Activated CD8-positive, alpha-beta T cell treated with anti-CD3 and anti-CD28 coated beads for 36 hours (primary cell): Measurements from ENCODE around the gene TMTC3. TPM values are rescaled to one million over a fixed set of nuclear protein-coding genes. Genes with fewer than 3 reads are reported as not detected.

ENCODE experiments used
- ATAC-seq: fragments of 200-7000 bp; cut with Tn5 transposase; one replicate; pipeline ENCODE4 v1.10.0; 2021; ENCODE audit warnings: mild to moderate bottlenecking, moderate library complexity
- CTCF ChIA-PET: fragments of 350-600 bp; sonication (Branson Sonifier 250); formaldehyde crosslinking; loops from one replicate; lab custom pipeline; 2021; ENCODE audit warnings: antibody characterized with exemption; lab: Charles Lee
- POLR2A ChIA-PET: fragments of 350-600 bp; sonication (Branson Sonifier 250); formaldehyde crosslinking; loops from one replicate; lab custom pipeline; 2021; ENCODE audit warnings: antibody characterized with exemption; lab: Charles Lee
- DNase-seq: peaks from one replicate; pipeline ENCODE4 v3.0.0-alpha.2; 2020
- H3K27ac Mint-ChIP-seq: one replicate; pipeline ENCODE4 v1.8.0; 2021; ENCODE audit warnings: mild to moderate bottlenecking, mixed read lengths
- H3K27me3 Mint-ChIP-seq: one replicate; pipeline ENCODE4 v1.8.0; 2021; ENCODE audit warnings: mixed read lengths
- H3K36me3 Mint-ChIP-seq: one replicate; pipeline ENCODE4 v1.8.0; 2021; ENCODE audit warnings: low read depth, mixed read lengths
- H3K4me1 Mint-ChIP-seq: one replicate; pipeline ENCODE4 v1.8.0; 2021; ENCODE audit warnings: low read depth, mixed read lengths
- H3K4me3 Mint-ChIP-seq: one replicate; pipeline ENCODE4 v1.8.0; 2021; ENCODE audit warnings: mild to moderate bottlenecking, moderate library complexity, mixed read lengths
- H3K9me3 Mint-ChIP-seq: one replicate; pipeline ENCODE4 v1.8.0; 2021; ENCODE audit warnings: mixed read lengths
- CTCF ChIP-seq: fragments of 200-600 bp; IDR thresholded peaks from one replicate; pipeline ENCODE4 v1.8.0; 2022; ENCODE audit warnings: antibody characterized with exemption, mild to moderate bottlenecking
- intact Hi-C: fragments of 100-400 bp; cut with micrococcal nuclease; formaldehyde crosslinking; loops from one replicate; pipeline ENCODE4 v1.10.0; 2022
- total RNA-seq, 2 experiments: library from RNA; stranded (reverse); gene quantifications; one replicate each; pipeline ENCODE4 v1.2.3, GENCODE V29; 2021

The TMTC3 gene
- total RNA-seq, 2 experiments from 2014 or later = 4.7 to 5.0 TPM

GRCh38 chr12:88141425-88141773, 708 bp upstream of the TMTC3 start:
- Mint-ChIP-seq H3K4me3 (peak overlapping the region; percentile 97), H3K27me3 (no peaks in the 10 kb centered on the region), H3K4me1 (peaks cover 36% of the 10 kb centered on the region), H3K36me3 (peaks cover 20% of the 10 kb centered on the region), H3K27ac (peak overlapping the region; percentile 95), H3K9me3 (no peaks in the 10 kb centered on the region)
- ChIA-PET CTCF (interaction anchor here (1.0 to 1.2 kb wide), 2 partner anchors 10 to 876 kb away, joined by 3 read pairs; no protein-coding TSS in a partner anchor), POLR2A (interaction anchor here (0.6 to 1.3 kb wide), 3 partner anchors 18 to 106 kb away, joined by 3 to 4 read pairs (median 3); a partner anchor contains a TSS)
- DNase-seq = no peak
- no peak for ATAC-seq
- no peak for TF ChIP-seq CTCF
- intact Hi-C loops = no loop called here

- Mint-ChIP-seq H3K36me3 (peaks cover 15% of the 10 kb centered on the region), H3K27ac (peak overlapping the region; percentile 95), H3K27me3 (no peaks in the 10 kb centered on the region), H3K4me1 (peaks cover 33% of the 10 kb centered on the region), H3K9me3 (no peaks in the 10 kb centered on the region), H3K4me3 (peak overlapping the region; percentile 97)
- POLR2A ChIA-PET = interaction anchor here (0.6 to 1.3 kb wide), 3 partner anchors 16 to 107 kb away, joined by 3 to 4 read pairs (median 4); a partner anchor contains a TSS
- intact Hi-C loops = loop anchor here (2.0 kb wide), 1 partner anchor 108 kb away; a partner anchor contains a TSS
- CTCF ChIA-PET = interaction anchor here (0.9 to 1.2 kb wide), 2 partner anchors 11 to 12 kb away, joined by 3 read pairs; no protein-coding TSS in a partner anchor
- no peak for ATAC-seq
- TF ChIP-seq CTCF = no peak
- DNase-seq = peak; percentile 55
These were observed 494 bp downstream of the TMTC3 start for GRCh38 chr12:88142610-88142991.

- intact Hi-C loops = no loop called here
- no peak for DNase-seq
- TF ChIP-seq CTCF = no peak
- POLR2A ChIA-PET = interaction anchor here (0.6 kb wide), 1 partner anchor 1074 kb away, joined by 3 read pairs; no protein-coding TSS in a partner anchor
- ATAC-seq = no peak
- H3K27ac Mint-ChIP-seq = no peak overlapping the region
- peaks cover 33% of the 10 kb centered on the region for H3K4me1 Mint-ChIP-seq
- peaks cover 6% of the 10 kb centered on the region for H3K36me3 Mint-ChIP-seq
- H3K27me3 Mint-ChIP-seq = no peaks in the 10 kb centered on the region
- H3K9me3 Mint-ChIP-seq = no peaks in the 10 kb centered on the region
- CTCF ChIA-PET = no interaction called here
- H3K4me3 Mint-ChIP-seq = peak overlapping the region; percentile 13
These were observed 1.9 kb downstream of the TMTC3 start for GRCh38 chr12:88144037-88144436.

- Mint-ChIP-seq H3K9me3 (no peaks in the 10 kb centered on the region), H3K4me3 (peak overlapping the region; percentile 13), H3K36me3 (peaks cover 7% of the 10 kb centered on the region), H3K27me3 (no peaks in the 10 kb centered on the region), H3K27ac (no peak overlapping the region), H3K4me1 (peaks cover 33% of the 10 kb centered on the region)
- intact Hi-C loops = no loop called here
- ChIA-PET CTCF (no interaction called here), POLR2A (interaction anchor here (0.6 kb wide), 1 partner anchor 1073 kb away, joined by 3 read pairs; no protein-coding TSS in a partner anchor)
- ATAC-seq (no peak), DNase-seq (no peak)
- TF ChIP-seq CTCF = no peak
These were observed 2.7 kb downstream of the TMTC3 start for GRCh38 chr12:88144546-88145468.
